ENCODE data around the gene ZNF224.
"Not testable (repeated sequence)": the region's sequence is repeated elsewhere in the genome, so short reads cannot be mapped to it uniquely, and the experiment has no call there.

ZNF224 gene

DNA sequence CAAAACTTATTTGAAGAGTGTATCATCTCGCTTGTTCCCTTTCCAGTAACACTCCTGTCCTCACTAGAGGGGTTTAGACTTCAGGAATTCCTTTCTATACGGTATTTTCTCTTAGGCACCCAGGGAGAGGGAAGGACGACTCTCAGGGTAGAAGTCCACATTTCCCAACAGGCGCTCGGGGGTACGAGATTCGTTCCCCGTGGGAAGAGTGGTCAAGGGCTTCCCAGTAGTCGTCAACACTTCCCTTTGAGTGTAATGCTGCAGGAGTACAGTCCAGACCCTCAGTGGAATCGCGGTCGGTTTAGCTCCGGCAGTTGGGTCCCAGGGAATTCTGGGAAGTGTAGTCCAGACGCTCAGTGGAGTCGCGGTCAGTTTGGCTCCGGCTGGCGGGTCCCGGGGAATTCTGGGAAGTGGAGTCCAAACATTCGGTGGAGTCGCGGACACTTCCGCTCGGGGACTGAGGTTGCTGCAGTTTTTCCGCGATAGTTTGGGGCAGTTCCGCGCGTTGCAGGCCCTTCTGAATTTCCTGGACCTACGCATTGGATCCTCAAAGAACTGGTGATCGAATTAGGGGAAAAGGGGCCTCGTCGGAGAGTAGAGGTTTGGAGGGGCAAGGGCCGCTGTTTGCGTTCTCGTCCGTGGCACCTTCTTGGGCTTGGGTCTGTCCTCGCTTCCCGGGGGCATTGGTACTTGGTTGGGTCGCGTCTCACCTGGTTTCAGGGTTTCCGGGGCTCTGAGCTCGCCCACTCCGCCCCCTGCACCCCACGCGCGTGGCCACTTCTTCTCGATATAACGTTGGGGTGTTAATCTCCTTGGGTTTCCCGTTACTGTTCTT is at the start of gene ZNF224:
Gene ZNF224, plus strand, starts transcription at position 431 of the 835 bp plus-strand sequence. CDS start 3,513 bp downstream, outside the sequence.
- peak; percentile 98 for DNase-seq

DNA sequence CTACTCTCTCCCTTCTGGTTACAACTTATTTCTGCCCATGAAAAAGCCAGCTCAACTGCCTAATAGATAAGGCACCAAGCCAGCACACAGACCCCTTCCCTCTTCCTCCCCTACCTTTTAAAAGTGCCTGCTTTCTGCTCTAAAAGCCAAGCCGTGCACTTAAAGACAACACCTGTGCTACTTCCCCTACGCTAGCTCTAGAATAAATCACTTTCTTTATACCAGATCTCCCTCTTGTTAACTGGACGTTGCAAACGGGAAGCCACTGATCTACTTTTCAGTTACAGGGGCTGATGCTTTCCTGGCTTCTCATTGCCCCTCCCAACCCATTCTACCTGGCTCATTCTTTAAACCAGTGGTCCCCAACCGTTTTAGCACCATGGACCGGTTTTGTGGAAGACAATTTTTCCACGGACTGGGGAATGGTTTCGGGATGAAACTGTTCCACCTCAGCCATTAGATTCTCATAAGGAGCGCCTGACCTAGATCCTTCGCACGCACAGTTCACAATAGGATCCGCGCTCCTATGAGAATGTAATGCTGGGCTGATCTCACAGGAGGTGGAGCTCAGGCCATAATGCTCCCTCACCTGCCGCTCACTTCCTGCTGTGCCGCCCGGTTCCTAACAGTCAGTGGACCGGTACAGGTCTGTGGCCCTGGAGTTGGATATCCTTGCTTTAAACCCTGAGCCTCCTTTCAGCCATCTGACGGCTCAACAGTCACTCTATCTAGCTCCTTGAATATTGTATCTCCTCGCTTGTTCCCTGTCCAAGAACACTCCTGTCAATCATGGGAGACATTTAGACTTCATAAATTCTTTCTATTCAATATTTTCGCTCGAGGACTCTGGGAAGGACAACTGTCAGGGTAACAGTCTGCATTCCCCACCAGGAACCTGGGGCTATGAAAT is 43.2 kb upstream of the ZNF224 start:
- DNase-seq: no peak

DNA sequence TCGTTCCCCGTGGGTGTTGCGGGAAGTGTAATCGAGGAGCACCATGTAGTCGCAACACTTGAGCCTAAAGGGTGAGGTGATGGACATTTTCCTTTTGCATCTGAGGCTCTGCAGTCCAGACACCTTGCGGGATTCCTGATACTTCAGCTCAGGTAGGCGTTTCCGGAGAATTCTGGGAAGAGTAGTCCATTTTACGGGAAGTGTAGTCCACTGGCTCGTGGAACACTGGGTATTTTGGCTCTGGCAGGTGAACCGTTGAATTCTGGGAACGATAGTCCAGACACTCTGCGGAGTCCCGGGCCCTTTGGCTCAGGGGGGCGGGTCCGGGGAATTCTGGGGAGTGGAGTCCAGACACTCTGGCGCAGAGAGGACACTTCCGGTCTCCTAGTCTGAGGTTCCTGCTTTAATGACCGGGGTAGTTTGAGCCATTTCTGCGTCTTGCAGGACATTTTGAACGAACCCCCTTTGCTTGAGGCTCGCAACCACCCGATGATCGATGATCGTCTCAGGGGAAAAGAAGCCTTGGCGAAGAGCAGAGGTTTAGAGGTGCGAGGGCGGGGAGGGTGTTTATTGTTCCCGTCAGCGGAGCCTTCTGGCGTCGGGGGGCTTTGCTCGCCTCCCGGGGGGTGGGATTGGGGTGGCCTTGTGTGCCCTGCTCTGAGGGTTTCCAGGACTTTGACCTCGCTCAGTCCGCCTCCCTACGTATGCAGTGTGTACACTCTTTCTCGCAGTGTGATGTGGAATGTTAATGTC is 42.3 kb upstream of the ZNF224 start, which contains the start of gene ZNF223:
Gene ZNF223, plus strand, starts transcription at position 387 of the 753 bp plus-strand sequence. CDS start 3,141 bp downstream, outside the sequence.
- DNase-seq: peak; percentile 97

DNA sequence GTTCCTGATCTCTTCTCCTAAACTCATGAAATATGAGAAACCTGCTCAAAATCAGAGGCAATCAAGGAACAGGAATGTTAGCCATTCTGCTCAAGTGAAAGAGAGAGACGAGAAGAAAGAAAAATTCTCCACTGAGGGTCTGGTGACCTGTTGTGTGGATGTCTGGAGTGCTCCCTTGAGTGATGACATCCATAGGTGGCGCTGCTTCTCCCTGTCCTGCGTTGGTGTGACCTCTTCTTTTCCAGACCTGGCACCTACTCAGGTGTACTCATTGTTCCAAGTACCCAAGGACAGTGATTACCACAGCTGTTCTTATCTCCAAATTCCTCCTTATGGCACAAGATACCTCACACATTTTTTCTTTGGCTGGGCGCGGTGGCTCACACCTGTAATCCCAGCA is 38.3 kb upstream of the ZNF224 start:
- DNase-seq: no peak

GRCh38 chr19:44059229-44059628 is 34.9 kb upstream of the ZNF224 start:
- DNase-seq: no peak

DNA sequence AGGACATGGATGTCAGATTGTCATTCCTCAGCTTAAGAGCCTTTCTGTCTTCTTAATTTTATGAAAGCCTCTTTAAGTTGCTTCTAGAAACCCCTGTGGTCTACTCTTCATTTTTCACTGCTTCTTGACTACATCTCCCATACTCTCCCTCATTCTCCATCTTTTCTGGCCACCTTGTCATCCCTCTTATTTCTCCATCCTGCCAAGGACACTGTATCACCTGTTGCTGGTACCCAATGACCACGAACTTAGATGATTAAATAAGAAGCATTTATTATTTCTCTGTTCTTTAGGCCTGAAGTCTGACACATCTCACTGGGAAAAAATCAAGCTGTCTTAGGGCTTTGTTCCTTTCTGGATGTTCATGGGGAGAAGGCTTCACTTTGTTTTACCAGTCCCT is 33.1 kb upstream of the ZNF224 start:
- DNase-seq: no peak

DNA sequence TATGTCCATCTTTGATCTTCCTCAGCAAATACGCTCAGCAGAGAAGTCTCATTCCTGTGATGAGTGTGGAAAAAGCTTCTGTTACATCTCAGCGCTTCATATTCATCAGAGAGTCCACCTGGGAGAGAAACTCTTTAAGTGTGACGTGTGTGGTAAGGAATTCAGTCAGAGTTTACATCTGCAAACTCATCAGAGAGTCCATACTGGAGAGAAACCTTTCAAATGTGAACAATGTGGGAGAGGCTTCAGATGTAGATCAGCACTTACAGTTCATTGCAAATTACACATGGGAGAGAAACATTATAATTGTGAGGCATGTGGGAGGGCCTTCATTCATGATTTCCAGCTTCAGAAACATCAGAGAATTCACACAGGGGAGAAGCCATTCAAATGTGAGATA is 27.9 kb upstream of the ZNF224 start:
- DNase-seq: no peak

GRCh38 chr19:44069415-44069814 is 24.7 kb upstream of the ZNF224 start:
- no peak for DNase-seq

DNA sequence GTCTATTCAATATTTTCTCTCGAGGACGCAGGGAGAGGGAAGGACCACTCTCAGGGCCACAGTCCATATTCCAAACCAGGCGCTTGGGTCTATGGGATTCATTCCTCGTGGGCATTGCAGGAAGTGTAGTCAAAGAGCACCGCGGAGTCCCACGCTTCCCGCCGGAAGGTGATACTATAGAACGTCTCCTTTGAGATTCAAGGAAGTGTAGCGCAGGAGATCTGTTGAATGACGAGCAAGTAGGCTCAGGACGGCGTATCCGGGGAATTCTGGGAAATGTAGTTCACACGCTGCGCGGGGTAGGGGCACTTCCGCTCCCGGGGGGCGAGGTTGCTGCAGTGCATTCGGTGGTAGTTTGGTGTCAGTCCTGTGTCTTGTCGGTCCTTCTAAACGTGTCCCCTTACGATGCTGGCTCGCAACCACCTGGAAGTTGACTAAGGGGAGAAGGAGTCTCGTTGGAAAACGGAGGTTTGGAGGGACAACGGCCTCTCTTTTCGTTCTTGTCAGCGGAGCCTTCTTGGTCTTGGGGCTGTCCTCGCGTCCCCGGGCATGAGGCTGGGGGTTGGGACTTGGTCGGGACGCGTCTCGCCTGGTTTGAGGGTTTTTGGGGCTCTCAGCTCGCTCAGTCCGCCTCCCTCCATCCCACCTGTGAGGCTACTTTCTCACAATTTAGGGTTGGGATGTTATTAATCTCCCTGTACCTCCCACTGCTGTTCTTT is 22.2 kb upstream of the ZNF224 start, which contains the start of gene ZNF284:
Gene ZNF284, plus strand, starts transcription at position 336 of the 719 bp plus-strand sequence. CDS start 4,231 bp downstream, outside the sequence.
- DNase-seq: peak; percentile 98

- no peak for DNase-seq
These were observed 21.4 kb upstream of the ZNF224 start for GRCh38 chr19:44072543-44073401.

DNA sequence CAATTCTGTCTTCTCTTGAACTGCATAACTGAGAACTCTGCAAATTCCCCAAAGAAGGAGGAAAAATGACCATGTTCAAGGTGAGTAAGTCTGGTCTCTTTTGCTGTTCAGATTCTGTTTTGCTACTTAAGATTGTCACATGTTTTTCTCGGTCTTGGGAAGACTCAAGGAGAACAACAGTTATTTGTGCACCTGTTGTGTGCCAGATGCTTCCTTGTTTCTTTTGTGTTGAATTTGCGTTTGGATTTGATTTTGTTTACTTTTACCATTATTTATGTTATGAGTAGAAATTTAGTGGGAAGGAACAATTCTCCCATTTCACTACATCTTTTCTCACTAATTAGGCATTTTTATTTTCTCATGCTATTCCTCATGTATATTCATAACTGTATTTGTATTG is 17.8 kb upstream of the ZNF224 start:
- DNase-seq: no peak

DNA sequence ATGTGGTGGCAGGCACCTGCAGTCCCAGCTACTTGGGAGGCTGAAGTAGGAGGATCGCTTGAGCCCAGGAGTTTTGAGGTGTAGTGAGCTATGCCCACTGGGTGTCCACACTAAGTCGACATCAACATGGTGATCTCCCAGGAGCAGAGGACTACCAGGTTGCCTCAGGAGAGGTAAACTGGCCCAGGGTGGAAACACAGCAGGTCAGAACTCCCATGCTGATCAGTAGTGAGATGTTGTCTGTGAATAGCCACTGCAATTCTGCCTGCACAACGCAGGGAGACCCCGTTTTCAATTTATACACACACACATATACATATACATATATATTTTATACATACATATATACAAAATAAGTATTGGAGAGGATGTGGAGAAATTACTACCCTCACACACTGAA is 2.1 kb upstream of the ZNF224 start:
- DNase-seq: no peak

- DNase-seq: no peak
These were observed 13.6 kb downstream of the ZNF224 start for GRCh38 chr19:44107751-44108150.

- no peak for DNase-seq
These were observed 15.3 kb downstream of the ZNF224 start for GRCh38 chr19:44109458-44109857.

- DNase-seq: peak; percentile 78
These were observed 17.8 kb downstream of the ZNF224 start for GRCh38 chr19:44111910-44112463.

DNA sequence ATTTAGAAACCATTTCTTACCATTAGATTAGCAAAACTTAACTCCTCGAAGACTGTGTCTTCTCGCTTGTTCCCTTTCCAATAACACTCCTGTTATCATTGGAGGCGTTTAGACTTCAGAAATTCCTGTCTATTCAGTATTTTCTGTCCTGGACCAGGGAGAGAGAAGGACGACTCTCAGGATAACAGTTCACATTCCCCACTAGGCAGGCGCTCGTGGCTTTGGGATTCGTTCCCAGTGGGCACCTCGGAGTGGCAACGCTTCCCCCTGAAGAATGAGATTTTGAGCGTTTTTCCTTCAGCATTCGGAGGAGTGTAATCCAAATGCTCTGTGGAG is 18.6 kb downstream of the ZNF224 start:
- no peak for DNase-seq

GRCh38 chr19:44113138-44113783 is 19.1 kb downstream of the ZNF224 start, which contains the start of gene ZNF225:
Gene ZNF225, plus strand, starts transcription at chr19:44113399. Its CDS starts 2,429 bp downstream, at chr19:44115828.
- peak; percentile 100 for DNase-seq

DNA sequence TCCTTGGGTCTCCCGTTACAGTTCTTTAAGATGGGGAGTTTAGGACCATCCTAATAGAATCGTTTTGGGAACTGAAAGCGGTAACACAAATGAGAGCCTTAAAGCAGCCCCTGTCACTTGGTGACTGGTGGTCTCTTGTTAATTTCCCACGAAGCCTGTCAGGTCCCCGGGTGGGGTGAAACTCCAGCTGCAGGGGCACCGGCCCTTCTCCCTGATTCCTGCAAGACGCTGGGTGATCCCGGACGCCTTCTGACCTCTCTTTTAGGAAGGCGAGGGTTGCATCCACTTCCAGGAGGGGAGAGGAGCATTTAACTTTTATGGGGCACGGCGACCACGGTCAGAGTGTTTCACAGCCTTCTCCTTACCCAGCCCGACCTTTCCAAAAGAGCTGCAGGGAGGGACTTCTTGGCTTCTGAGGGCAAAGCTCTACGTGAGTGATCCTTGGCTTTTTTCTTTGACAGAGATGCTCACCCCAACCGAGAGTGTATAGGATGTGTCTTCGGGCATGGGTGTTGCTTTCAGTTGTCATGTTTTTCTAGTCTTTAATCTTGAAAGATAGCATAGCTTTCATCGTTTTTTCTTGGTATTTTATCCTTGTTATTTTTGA is 19.7 kb downstream of the ZNF224 start:
- DNase-seq: no peak

GRCh38 chr19:44121162-44121561 is 27.0 kb downstream of the ZNF224 start:
- DNase-seq: not testable (repeated sequence)

DNA sequence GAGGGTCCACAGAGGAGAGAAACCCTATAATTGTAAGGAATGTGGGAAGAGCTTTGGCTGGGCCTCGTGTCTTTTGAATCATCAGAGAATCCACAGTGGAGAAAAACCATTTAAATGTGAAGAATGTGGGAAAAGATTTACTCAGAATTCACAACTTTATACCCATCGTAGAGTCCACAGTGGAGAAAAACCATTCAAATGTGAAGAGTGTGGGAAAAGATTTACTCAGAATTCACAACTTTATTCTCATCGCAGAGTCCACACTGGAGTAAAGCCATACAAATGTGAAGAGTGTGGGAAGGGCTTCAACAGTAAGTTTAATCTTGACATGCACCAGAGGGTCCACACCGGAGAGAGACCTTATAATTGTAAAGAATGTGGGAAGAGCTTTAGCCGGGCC is 37.8 kb downstream of the ZNF224 start:
- no peak for DNase-seq

All from eye (tissue), 1 donor.